Psoas muscle (tissue), 8 donors: ENCODE measurements around the gene SSH2. TPM values are rescaled to one million over a fixed set of nuclear protein-coding genes. Genes with fewer than 3 reads are reported as not detected.

Source experiments
- ATAC-seq, 4 donors: fragments of 200-7000 bp; cut with Tn5 transposase; one replicate each; pipeline ENCODE4 v1.9.1; 2020; ENCODE audit warnings: moderate library complexity in 3 of 4, mild to moderate bottlenecking in 2 of 4
- DNase-seq, 2 donors: peaks; one replicate each; pipeline ENCODE4 v3.0.0-alpha.2; 2020
- H3K27ac ChIP-seq: fragments of 200-600 bp; one replicate; pipeline ENCODE4 v1.8.0; 2022
- H3K27me3 ChIP-seq, 3 donors: fragments of 200-600 bp in 1 of 3; one replicate each; pipeline versions ENCODE4 v1.6.1 to v1.8.0; 2013 to 2022; ENCODE audit warnings: low read length in 2 of 3, mild to moderate bottlenecking in 2 of 3, moderate library complexity in 1 of 3; ENCODE audit not compliant: insufficient read depth in 3 of 3
- H3K36me3 ChIP-seq, 2 donors: fragments of 200-600 bp in 1 of 2; one replicate each; pipeline versions ENCODE4 v1.6.1 to v1.8.0; 2013 to 2022; ENCODE audit warnings: low read depth in 1 of 2, mild to moderate bottlenecking in 1 of 2, moderate library complexity in 1 of 2; ENCODE audit not compliant: insufficient read depth in 1 of 2
- H3K4me1 ChIP-seq: fragments of 200-600 bp; one replicate; pipeline ENCODE4 v1.8.0; 2022
- H3K4me3 ChIP-seq: fragments of 200-600 bp; one replicate; pipeline ENCODE4 v1.8.0; 2022; ENCODE audit warnings: mild to moderate bottlenecking
- H3K9me3 ChIP-seq: fragments of 200-600 bp; one replicate; pipeline ENCODE4 v1.8.0; 2022
- WGBS, 3 donors: extraction: QIAGEN DNeasy Blood & Tissue Kit; methylation state at CpG; one replicate each; pipeline versions ENCODE4 v1.1.6 to v1.1.7; 2013; 5-methylcytosine and 5-hydroxymethylcytosine counted together
- intact Hi-C, 2 donors: fragments of 100-400 bp; cut with DNase I; formaldehyde crosslinking; loops; one replicate each; pipeline versions ENCODE4 v1.11.0 to v1.14.2; 2022
- polyA plus RNA-seq, 3 donors: library from polyadenylated mRNA; stranded (reverse); fragments of 200-250 nt; gene quantifications; one replicate each; pipeline ENCODE4 v1.2.3, GENCODE V29; 2013
- total RNA-seq, 4 donors: library from RNA; stranded (reverse); fragmentation: NEBNext Ultra II Directional in 2 of 4; extraction: Animal tissue kit (Norgen Biotek cat#: 25700) in 2 of 4; gene quantifications; one replicate each; pipeline versions ENCODE4 v1.2.1 to v1.2.4, GENCODE V29; 2021 to 2023
- TF ChIP-seq, protein P1 (sequence below): fragments of 200-600 bp; IDR thresholded peaks from one replicate; pipeline ENCODE4 v1.8.0; 2022; ENCODE audit warnings: antibody characterized with exemption
- donor health status: healthy with polysubstance abuse.
- donor health status: DM: no; HTN: no; CAD: no; lungs with moderate emphysema.
- donor health status: Bipolar disorder and iron deficiency.
- donor health status: healthy.
- donor health status: DM: yes; HTN: yes; CAD: no.
- donor health status: DM: no; HTN: no; CAD: no.
- donor health status: DM: no; HTN: no; CAD: no.
- donor health status: DM: yes; HTN: yes; CAD: no.

Gene SSH2
- total and polyA plus RNA-seq, 7 donors = 28.0 to 168 (median 107) TPM

GRCh38 chr17:29671661-29672060 is 258.4 kb downstream of the SSH2 start:
- no peaks in the 10 kb centered on the region for H3K27me3 ChIP-seq
- peak overlapping the region; percentile 88 for H3K27ac ChIP-seq
- 84 to 88% (median 87%) methylated on average over 5 of the region's 5 CpGs for WGBS, 3 donors

DNA sequence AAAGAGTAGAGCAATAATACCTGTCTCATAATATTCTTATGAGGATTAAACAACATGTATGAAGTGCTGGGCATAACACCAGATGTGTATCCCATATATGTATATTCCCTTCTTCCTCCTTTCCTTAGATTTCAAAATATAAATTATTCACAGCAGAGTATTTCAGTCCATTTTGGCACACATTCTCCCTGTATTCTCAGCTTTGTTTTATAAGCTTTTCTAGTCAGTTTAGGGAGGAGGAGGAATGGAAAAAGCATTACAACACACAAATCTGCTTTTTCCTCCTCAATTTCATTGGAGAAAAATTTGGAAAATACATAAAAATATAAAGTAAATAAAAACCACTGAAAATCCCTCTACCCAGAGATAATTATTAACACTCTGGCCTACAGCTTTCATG is 260.8 kb downstream of the SSH2 start:
- H3K9me3 ChIP-seq = no peaks in the 10 kb centered on the region
- no peak overlapping the region for H3K4me3 ChIP-seq
- intact Hi-C loops = no loop called here
- TF ChIP-seq, protein P1, sequence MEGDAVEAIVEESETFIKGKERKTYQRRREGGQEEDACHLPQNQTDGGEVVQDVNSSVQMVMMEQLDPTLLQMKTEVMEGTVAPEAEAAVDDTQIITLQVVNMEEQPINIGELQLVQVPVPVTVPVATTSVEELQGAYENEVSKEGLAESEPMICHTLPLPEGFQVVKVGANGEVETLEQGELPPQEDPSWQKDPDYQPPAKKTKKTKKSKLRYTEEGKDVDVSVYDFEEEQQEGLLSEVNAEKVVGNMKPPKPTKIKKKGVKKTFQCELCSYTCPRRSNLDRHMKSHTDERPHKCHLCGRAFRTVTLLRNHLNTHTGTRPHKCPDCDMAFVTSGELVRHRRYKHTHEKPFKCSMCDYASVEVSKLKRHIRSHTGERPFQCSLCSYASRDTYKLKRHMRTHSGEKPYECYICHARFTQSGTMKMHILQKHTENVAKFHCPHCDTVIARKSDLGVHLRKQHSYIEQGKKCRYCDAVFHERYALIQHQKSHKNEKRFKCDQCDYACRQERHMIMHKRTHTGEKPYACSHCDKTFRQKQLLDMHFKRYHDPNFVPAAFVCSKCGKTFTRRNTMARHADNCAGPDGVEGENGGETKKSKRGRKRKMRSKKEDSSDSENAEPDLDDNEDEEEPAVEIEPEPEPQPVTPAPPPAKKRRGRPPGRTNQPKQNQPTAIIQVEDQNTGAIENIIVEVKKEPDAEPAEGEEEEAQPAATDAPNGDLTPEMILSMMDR = no peak
- H3K27me3 ChIP-seq = no peaks in the 10 kb centered on the region
- DNase-seq (no peak), ATAC-seq (no peak)
- H3K27ac ChIP-seq = peak overlapping the region; percentile 88
- peaks cover 5 to 99% of the 10 kb centered on the region in 2 donors for H3K36me3 ChIP-seq
- peaks cover 45% of the 10 kb centered on the region for H3K4me1 ChIP-seq

More at GRCh38 chr17:29671661-29672060, 258.4 kb downstream of the SSH2 start:
- H3K4me1 ChIP-seq = peaks cover 38% of the 10 kb centered on the region
- DNase-seq (no peak), ATAC-seq (no peak)
- intact Hi-C loops = no loop called here
- H3K36me3 ChIP-seq = peaks cover 4 to 84% of the 10 kb centered on the region in 2 donors
- TF ChIP-seq, protein P1 = no peak
- no peaks in the 10 kb centered on the region for H3K9me3 ChIP-seq
- H3K4me3 ChIP-seq = no peak overlapping the region

DNA sequence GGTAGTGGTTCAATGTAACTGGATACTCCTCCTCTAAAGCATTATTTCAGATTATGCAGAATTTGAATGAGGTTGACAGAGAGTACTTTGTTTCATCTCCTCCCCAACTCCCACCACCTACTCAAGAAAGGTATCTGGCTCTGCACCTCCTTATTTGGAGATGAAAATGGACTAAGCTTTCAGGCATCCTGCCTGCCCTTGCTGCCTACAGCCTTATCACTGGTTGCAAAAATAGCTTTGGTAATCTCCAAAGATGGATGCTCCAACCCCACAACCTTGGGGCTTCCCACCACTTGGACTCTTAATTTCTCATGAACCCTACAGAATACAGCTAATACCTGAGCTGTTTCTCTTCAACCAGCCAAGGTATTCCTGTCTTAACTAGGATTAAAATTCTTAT is 262.1 kb downstream of the SSH2 start:
- DNase-seq = no peak
- TF ChIP-seq, protein P1 = no peak
- intact Hi-C loops = no loop called here
- Histone ChIP-seq H3K36me3 (peaks cover 5 to 93% of the 10 kb centered on the region in 2 donors), H3K27me3 (no peaks in the 10 kb centered on the region), H3K27ac (peak overlapping the region; percentile 88), H3K4me3 (no peak overlapping the region), H3K9me3 (no peaks in the 10 kb centered on the region), H3K4me1 (peaks cover 50% of the 10 kb centered on the region)
- peak; percentile 43 to 63 (median 54) for ATAC-seq

- Histone ChIP-seq H3K9me3 (no peaks in the 10 kb centered on the region), H3K4me1 (peaks cover 64% of the 10 kb centered on the region), H3K27ac (peak overlapping the region; percentile 88), H3K4me3 (peak overlapping the region; percentile 31), H3K27me3 (no peaks in the 10 kb centered on the region), H3K36me3 (peaks cover 5 to 69% of the 10 kb centered on the region in 2 donors)
- intact Hi-C loops = no loop called here
- ATAC-seq (no peak), DNase-seq (no peak)
- TF ChIP-seq, protein P1 = no peak
- 5 to 12% (median 11%) methylated on average over 1 of the region's 1 CpG for WGBS, 3 donors
Measured at GRCh38 chr17:29665481-29665810, 264.6 kb downstream of the SSH2 start.

- Histone ChIP-seq H3K36me3 (peaks cover 5 to 69% of the 10 kb centered on the region in 2 donors), H3K4me1 (peaks cover 61% of the 10 kb centered on the region), H3K27me3 (no peaks in the 10 kb centered on the region), H3K9me3 (no peaks in the 10 kb centered on the region), H3K27ac (peak overlapping the region; percentile 88), H3K4me3 (peak overlapping the region; percentile 2)
- TF ChIP-seq, protein P1 = no peak
- WGBS, 3 donors = 31 to 58% (median 41%) methylated on average over 2 of the region's 2 CpGs
- intact Hi-C loops = no loop called here
- peak; percentile 75 to 83 (median 78) for ATAC-seq
- DNase-seq = no peak
Measured at GRCh38 chr17:29664743-29665480, 265.1 kb downstream of the SSH2 start.
